Skeletal muscle satellite cell (primary cell): ENCODE measurements around the gene COLEC12.
"Not testable (repeated sequence)": the region's sequence is repeated elsewhere in the genome, so short reads cannot be mapped to it uniquely, and the experiment has no call there.

ENCODE experiments used
- H3K27me3 ChIP-seq: 2 replicates; pipeline ENCODE4 v1.7.0; 2013; ENCODE audit warnings: low read length; ENCODE audit not compliant: control insufficient read depth, insufficient read depth
- H3K36me3 ChIP-seq: 2 replicates; pipeline ENCODE4 v1.7.0; 2013; ENCODE audit warnings: mild to moderate bottlenecking, control low read depth, low read length; ENCODE audit not compliant: insufficient read depth
- H3K4me1 ChIP-seq: 2 replicates; pipeline ENCODE4 v1.7.0; 2013; ENCODE audit warnings: low read length; ENCODE audit not compliant: control insufficient read depth, insufficient read depth
- H3K4me2 ChIP-seq: 2 replicates; pipeline ENCODE4 v1.7.0; 2013; ENCODE audit warnings: mild to moderate bottlenecking, low read length
- H3K4me3 ChIP-seq: 2 replicates; pipeline ENCODE4 v1.7.0; 2013; ENCODE audit warnings: low read length
- H3K9ac ChIP-seq: 2 replicates; pipeline ENCODE4 v1.7.0; 2013; ENCODE audit warnings: mild to moderate bottlenecking, low read depth, low read length, moderate library complexity
- H3K9me3 ChIP-seq: replicated peaks from 2 replicates; pipeline ENCODE4 v1.7.0; 2013; ENCODE audit warnings: mild to moderate bottlenecking, control low read depth, low read length

The COLEC12 gene

DNA sequence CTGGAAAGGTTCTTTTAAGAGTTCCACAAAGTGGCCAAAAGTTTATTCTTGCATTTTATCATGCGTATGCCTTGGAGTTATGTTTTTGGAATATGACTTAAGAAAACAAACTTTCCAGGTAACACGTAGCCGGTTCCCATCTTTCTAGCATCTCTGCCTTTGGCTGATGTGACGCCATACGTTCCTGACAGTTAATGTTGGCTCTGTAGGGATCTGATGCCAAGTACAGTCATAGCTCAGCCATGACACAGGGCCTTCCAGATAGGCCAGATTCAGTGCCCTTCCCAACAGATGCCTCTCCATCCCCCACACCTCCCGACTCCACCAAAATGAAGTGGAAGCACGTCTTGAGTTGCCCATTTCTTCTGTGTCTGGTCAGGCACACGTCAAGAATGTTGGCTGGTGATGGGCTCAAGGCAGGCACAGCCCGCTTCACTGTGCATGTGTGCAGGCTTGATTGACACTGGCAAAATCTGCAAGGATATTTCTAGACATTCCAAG is 181.7 kb downstream of the COLEC12 start:
- no peaks in the 10 kb centered on the region for H3K36me3 ChIP-seq
- no peak overlapping the region for H3K9ac ChIP-seq
- no peaks in the 10 kb centered on the region for H3K9me3 ChIP-seq
- no peak overlapping the region for H3K4me2 ChIP-seq
- H3K4me3 ChIP-seq: no peak overlapping the region
- peaks cover 57% of the 10 kb centered on the region for H3K27me3 ChIP-seq
- peaks cover 15% of the 10 kb centered on the region for H3K4me1 ChIP-seq

DNA sequence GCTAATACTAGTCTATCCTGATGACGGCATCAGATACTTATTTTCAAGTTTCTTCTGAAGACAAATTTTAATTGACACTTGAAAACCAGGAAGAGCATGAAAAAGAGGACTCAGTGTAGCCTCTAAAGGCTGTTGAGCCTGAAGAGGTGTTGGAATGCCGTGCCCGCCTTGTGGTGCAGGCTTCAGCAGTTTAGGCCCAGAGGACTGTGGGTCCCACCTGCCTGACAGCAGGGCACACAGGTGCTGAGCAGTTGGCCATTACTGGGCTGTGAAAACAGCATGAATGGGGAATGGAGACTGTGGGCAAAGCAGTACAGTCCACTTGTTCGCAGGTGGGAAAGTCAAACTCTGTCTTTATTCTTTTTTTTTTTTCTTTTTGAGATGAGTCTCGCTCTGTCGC is 182.9 kb downstream of the COLEC12 start:
- Histone ChIP-seq H3K4me3 (no peak overlapping the region), H3K4me1 (peaks cover 8% of the 10 kb centered on the region), H3K27me3 (peaks cover 58% of the 10 kb centered on the region), H3K9ac (no peak overlapping the region), H3K9me3 (no peaks in the 10 kb centered on the region), H3K4me2 (no peak overlapping the region), H3K36me3 (no peaks in the 10 kb centered on the region)

DNA sequence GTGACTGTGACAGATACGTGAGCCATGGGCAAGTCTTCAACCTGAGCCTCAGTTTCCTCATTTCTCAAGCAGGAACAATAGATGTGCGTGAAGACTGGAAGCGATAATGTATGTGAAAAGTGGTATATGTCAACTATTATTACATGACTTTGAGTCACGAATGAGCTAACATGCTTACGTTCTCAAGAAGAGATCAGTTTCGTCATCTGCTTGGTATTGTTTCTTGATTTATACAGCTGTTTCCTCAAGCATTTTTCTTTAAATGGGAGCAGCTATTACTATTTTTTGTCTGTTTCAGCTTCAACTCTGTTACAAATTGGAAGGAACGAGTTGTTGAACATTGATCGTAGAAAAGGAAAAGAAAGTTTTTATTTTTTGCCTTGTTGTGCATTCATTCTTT is 184.1 kb downstream of the COLEC12 start:
- Histone ChIP-seq H3K36me3 (no peaks in the 10 kb centered on the region), H3K4me2 (no peak overlapping the region), H3K9me3 (no peaks in the 10 kb centered on the region), H3K9ac (no peak overlapping the region), H3K27me3 (peaks cover 55% of the 10 kb centered on the region), H3K4me1 (no peaks in the 10 kb centered on the region), H3K4me3 (no peak overlapping the region)

DNA sequence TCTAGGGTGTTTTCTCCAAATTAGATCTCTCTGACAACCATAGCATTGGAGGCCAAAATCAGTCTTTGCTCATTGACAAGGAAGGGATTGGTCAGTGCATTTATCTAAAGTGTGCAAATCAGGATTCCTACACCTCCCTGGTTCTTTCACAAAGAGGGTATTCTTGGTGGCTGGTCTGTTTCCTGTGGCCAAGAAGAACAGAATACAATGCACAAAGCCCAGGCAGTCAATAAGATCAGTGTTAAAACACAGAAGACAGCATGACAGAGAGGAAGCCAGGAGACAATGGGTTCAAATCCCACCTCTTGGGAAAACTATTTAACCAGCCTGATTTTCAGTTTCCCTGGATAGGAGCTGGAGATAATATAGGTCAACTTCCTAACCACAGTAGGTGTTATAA is 186.6 kb downstream of the COLEC12 start:
- Histone ChIP-seq H3K9ac (no peak overlapping the region), H3K9me3 (no peaks in the 10 kb centered on the region), H3K27me3 (peaks cover 64% of the 10 kb centered on the region), H3K4me2 (no peak overlapping the region), H3K4me1 (no peaks in the 10 kb centered on the region), H3K4me3 (no peak overlapping the region), H3K36me3 (no peaks in the 10 kb centered on the region)

DNA sequence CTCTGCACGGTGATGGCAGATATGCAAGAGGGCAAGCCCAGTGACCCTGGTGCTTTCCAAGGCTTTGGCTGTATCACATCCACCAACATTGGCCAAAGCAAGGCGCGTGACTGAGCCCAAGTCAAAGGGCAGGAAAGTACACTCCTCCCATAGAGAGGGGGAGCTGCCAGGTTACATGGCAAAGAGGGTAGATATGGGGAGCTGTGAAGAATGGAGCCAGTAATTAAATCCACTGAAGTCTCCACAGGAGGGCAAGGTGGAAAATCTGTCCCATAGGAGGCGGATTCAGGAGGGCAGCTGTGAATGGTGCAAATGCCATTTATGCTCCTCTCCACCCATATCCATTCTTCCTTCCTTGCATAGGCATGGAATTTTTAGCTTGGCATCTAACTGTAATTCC is 188.1 kb downstream of the COLEC12 start:
- no peak overlapping the region for H3K9ac ChIP-seq
- no peaks in the 10 kb centered on the region for H3K4me1 ChIP-seq
- H3K4me3 ChIP-seq: no peak overlapping the region
- H3K4me2 ChIP-seq: no peak overlapping the region
- no peaks in the 10 kb centered on the region for H3K9me3 ChIP-seq
- peaks cover 73% of the 10 kb centered on the region for H3K27me3 ChIP-seq
- H3K36me3 ChIP-seq: no peaks in the 10 kb centered on the region

DNA sequence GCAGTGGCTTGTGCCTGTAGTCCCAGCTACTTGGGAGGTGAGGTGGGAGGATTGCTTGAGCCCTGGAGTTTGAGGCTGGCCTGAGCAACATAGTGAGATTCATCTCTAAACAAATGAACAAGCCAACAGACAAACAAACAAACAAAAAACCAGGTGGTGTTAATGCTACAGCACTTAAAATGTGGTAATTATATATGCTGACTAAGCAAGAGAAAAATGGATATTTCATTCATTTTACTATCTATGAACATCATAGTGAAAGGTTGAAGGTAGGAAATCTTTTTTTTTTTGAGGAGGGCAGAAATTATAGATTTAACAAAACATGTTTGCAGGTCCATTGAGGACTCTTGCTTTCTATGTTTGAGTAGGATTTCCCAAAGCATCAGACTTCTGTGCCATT is 190.5 kb downstream of the COLEC12 start:
- no peak overlapping the region for H3K4me3 ChIP-seq
- H3K4me2 ChIP-seq: no peak overlapping the region
- H3K36me3 ChIP-seq: no peaks in the 10 kb centered on the region
- H3K9ac ChIP-seq: no peak overlapping the region
- peaks cover 84% of the 10 kb centered on the region for H3K27me3 ChIP-seq
- H3K4me1 ChIP-seq: no peaks in the 10 kb centered on the region
- H3K9me3 ChIP-seq: no peaks in the 10 kb centered on the region

DNA sequence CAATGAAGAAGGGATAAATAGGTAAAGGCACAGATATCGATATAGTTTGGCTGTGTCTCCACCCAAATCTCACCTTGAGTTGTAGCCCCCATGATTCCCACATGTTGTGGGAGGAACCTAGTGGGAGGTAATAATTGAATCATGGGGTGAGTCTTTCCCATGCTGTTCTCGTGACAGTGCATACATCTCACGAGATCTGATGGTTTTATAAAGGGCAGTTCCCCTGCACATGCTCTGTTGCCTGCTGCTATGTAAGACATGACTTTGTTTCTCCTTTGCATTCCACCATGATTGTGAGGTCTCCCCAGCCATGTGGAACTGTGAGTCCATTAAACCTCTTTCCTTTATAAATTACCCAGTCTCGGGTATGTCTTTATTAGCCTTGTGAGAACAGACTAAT is 192.4 kb downstream of the COLEC12 start:
- H3K4me2 ChIP-seq, H3K9me3 ChIP-seq, H3K36me3 ChIP-seq, H3K4me3 ChIP-seq, H3K4me1 ChIP-seq, H3K9ac ChIP-seq: not testable (repeated sequence)
- H3K27me3 ChIP-seq: peaks cover 91% of the 10 kb centered on the region

DNA sequence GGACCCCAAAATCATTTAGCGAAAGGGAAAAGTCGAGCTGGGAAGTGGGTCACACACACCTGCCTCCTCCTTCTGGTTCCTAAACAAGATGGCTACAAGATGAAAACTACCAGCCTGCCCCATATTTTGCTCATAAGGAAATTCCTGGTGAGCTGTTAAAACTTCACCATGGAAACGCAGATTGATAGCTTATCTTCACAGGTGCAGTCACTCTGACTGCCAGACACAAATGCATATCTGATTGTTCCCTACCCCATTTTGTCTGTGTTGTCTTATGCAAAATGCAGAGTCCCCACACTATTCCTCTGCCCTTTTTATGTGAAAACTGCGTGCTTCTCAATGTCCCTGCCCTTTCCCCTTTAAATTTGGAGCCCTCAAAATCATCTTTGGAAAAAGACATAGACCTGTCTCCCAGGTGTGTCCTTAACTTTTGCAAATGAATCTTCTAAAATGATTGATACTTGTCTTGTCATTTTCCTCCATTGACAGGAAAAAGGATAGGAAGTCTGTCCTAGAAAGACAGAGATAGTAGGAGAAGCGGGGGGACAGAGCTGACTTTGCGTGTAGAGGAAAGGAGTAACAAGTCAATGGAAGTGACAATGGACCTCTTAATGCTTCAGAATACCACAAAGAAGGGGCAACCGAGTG is 193.8 kb downstream of the COLEC12 start:
- Histone ChIP-seq H3K27me3 (peaks cover 89% of the 10 kb centered on the region), H3K9me3 (no peaks in the 10 kb centered on the region), H3K4me2 (no peak overlapping the region), H3K9ac (no peak overlapping the region), H3K4me1 (no peaks in the 10 kb centered on the region), H3K4me3 (no peak overlapping the region), H3K36me3 (no peaks in the 10 kb centered on the region)

DNA sequence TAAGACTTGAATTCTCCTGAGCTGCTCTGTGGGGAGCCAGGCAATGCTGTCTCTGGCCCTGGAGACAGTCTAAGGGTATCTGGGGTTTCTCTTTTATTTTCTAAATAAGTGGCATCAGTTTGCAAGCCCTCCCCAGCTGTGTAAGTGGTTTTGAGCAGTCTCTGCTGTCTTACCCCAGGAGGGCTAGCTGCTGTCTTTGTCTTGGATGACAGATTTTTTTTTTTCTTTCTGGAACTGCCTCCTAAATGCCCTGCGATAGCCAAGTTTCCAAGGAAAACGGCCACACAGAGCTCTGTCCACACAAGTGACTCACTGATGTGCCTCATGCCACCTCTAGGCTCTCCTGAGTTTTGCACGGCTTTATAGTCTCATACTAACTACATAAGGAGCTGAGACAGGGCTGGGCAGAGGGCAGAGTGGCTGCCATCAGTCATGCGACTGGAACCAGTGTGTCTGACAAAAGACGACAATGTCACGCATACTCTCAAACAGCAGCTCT is 195.4 kb downstream of the COLEC12 start:
- Histone ChIP-seq H3K27me3 (peaks cover 88% of the 10 kb centered on the region), H3K4me3 (no peak overlapping the region), H3K4me1 (no peaks in the 10 kb centered on the region), H3K9me3 (no peaks in the 10 kb centered on the region), H3K4me2 (no peak overlapping the region), H3K36me3 (no peaks in the 10 kb centered on the region), H3K9ac (no peak overlapping the region)

DNA sequence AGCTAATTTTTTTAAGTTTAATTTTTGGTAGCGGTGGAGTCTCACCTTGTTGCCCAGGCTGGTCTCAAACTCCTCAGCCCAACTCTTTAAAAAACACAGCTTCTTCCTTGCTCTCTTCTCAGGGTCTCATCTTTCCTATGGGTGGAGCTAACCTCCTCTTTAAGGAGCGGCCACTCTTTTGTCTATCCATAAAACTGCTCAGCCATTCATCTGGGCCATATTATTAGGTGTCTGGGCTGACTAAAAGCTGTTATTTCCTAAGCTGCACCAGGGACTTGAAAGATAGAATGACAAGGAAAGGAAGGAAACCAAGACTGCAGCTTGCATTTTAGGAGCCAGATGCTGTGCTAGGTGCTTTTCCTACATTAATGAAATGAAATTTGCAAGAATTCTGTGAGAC is 196.9 kb downstream of the COLEC12 start:
- H3K27me3 ChIP-seq: peaks cover 84% of the 10 kb centered on the region

DNA sequence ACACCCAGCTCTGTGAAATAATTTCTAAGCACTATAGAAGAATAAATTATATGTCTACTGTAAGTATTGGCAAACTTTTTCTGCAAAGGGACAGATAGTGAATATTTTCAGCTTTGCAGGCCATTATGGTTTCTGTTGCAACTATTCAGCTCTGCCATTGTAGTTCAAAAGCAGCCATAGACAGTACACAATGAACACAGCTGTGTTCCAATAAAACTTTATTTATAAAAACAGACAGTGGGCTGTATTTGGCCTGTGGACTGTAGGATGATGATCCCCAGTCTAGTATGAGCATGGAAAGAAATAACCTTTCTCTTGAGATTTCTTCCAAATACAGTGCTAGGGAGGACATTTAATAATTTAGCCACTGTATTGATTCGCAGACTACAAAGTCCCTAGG is 197.5 kb downstream of the COLEC12 start:
- H3K27me3 ChIP-seq: peaks cover 84% of the 10 kb centered on the region
- H3K9ac ChIP-seq: no peak overlapping the region
- H3K36me3 ChIP-seq: no peaks in the 10 kb centered on the region
- no peaks in the 10 kb centered on the region for H3K9me3 ChIP-seq
- no peak overlapping the region for H3K4me2 ChIP-seq
- no peaks in the 10 kb centered on the region for H3K4me1 ChIP-seq
- H3K4me3 ChIP-seq: no peak overlapping the region

More for the DNA sequence above, 196.9 kb downstream of the COLEC12 start:
- Histone ChIP-seq H3K9me3 (no peaks in the 10 kb centered on the region), H3K36me3 (no peaks in the 10 kb centered on the region), H3K4me1 (no peaks in the 10 kb centered on the region), H3K4me2 (no peak overlapping the region), H3K4me3 (no peak overlapping the region), H3K9ac (no peak overlapping the region)

DNA sequence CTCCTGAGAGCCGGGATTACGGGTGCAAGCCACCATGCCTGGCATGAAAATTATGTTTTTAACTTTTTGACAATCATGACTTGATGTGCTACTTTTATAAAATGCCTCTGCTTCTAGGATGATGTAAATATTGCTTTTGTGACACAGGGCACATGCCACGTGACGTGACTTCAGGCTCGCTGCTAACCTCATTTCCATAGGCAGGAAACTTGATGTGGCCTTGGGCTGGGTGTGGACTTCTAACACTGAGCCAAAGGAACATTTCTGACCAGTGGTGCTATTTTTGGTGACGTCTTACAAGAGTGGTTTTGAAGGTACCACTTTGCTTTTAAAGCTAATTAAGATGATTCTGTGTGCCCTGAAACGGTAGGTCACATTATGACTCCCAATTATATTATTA is 198.4 kb downstream of the COLEC12 start:
- Histone ChIP-seq H3K27me3 (peaks cover 82% of the 10 kb centered on the region), H3K9me3 (no peaks in the 10 kb centered on the region), H3K4me2 (no peak overlapping the region), H3K4me1 (no peaks in the 10 kb centered on the region), H3K9ac (no peak overlapping the region), H3K4me3 (no peak overlapping the region), H3K36me3 (no peaks in the 10 kb centered on the region)
